Activated gamma-delta T cell (primary cell): ENCODE data around the gene ULBP2.
"Not testable (repeated sequence)": the region's sequence is repeated elsewhere in the genome, so short reads cannot be mapped to it uniquely, and the experiment has no call there.

ENCODE experiments used
- DNase-seq: peaks from one replicate; lab custom pipeline; 2025; lab: John Stamatoyannopoulos, UW
- total RNA-seq, 2 donors: gene quantifications; one replicate each; lab custom pipeline; 2026; lab: John Stamatoyannopoulos, UW

Gene ULBP2
- 0.61 to 0.83 reads per million in 2 donors for total RNA-seq

- peak; percentile 70 for DNase-seq
These were observed at the start of gene ULBP2 for GRCh38 chr6:149941583-149942460. ULBP2 (plus strand) TSS chr6:149942014; CDS start chr6:149942073, 59 bp downstream.

GRCh38 chr6:149895048-149895590 lies 46.7 kb upstream of the ULBP2 start:
- no peak for DNase-seq

GRCh38 chr6:149895833-149896271 lies 46.0 kb upstream of the ULBP2 start:
- no peak for DNase-seq

- no peak for DNase-seq
These were observed 45.3 kb upstream of the ULBP2 start for GRCh38 chr6:149896491-149896890.

GRCh38 chr6:149897015-149897697 lies 44.7 kb upstream of the ULBP2 start:
- DNase-seq, result no peak

- no peak for DNase-seq
These were observed 43.7 kb upstream of the ULBP2 start, which contains the start of gene RAET1E for GRCh38 chr6:149897855-149898744. RAET1E (minus strand) TSS chr6:149898113; CDS start chr6:149890901, 7,212 bp downstream.

- DNase-seq, result no peak
These were observed 42.8 kb upstream of the ULBP2 start for GRCh38 chr6:149898966-149899365.

GRCh38 chr6:149899486-149899885 lies 42.3 kb upstream of the ULBP2 start:
- no peak for DNase-seq

GRCh38 chr6:149899926-149900619 lies 41.7 kb upstream of the ULBP2 start:
- DNase-seq, result no peak

GRCh38 chr6:149900620-149901443 lies 41.0 kb upstream of the ULBP2 start:
- no peak for DNase-seq

- no peak for DNase-seq
These were observed 40.2 kb upstream of the ULBP2 start for GRCh38 chr6:149901444-149902140.

GRCh38 chr6:149903938-149904611 lies 37.7 kb upstream of the ULBP2 start:
- DNase-seq, result no peak

GRCh38 chr6:149904661-149905370 lies 37.0 kb upstream of the ULBP2 start:
- no peak for DNase-seq

- DNase-seq, result no peak
These were observed 36.4 kb upstream of the ULBP2 start for GRCh38 chr6:149905371-149905910.

GRCh38 chr6:149905911-149906371 lies 35.9 kb upstream of the ULBP2 start:
- no peak for DNase-seq

GRCh38 chr6:149906405-149906804 lies 35.4 kb upstream of the ULBP2 start:
- no peak for DNase-seq

- DNase-seq, result no peak
These were observed 34.5 kb upstream of the ULBP2 start for GRCh38 chr6:149907317-149907716.

- not testable (repeated sequence) for DNase-seq
These were observed 33.3 kb upstream of the ULBP2 start for GRCh38 chr6:149908480-149908879.
